Ovary (tissue), 9 donors: ENCODE data around the gene AUTS2. TPM values are rescaled to one million over a fixed set of nuclear protein-coding genes. Genes with fewer than 3 reads are reported as not detected.

Experiments used
- DNase-seq, 5 donors: peaks; one replicate each; pipeline ENCODE4 v3.0.0-alpha.2; 2019 to 2020
- H3K27ac ChIP-seq, 2 donors: fragments of 200-600 bp; one replicate each; pipeline versions ENCODE4 v1.5.1 to v1.8.0; 2019 to 2022
- H3K27me3 ChIP-seq: fragments of 200-600 bp; one replicate; pipeline ENCODE4 v1.8.0; 2022
- H3K36me3 ChIP-seq: fragments of 200-600 bp; sonication (generic); one replicate; pipeline ENCODE4 v1.5.1; 2019
- H3K4me1 ChIP-seq: one replicate; pipeline ENCODE4 v1.8.1; 2013; ENCODE audit warnings: mild to moderate bottlenecking, moderate library complexity; ENCODE audit not compliant: insufficient read depth
- H3K4me3 ChIP-seq: fragments of 200-600 bp; sonication (generic); one replicate; pipeline ENCODE4 v1.5.1; 2017
- H3K9me3 ChIP-seq, 2 donors: fragments of 200-600 bp in 1 of 2; sonication (generic) in 1 of 2; one replicate each; pipeline versions ENCODE4 v1.5.1 to v1.8.1; 2013 to 2019; ENCODE audit warnings: mild to moderate bottlenecking in 1 of 2, moderate library complexity in 1 of 2
- CTCF ChIP-seq, 3 donors: fragments of 450-650 bp in 2 of 3; fragments of 200-600 bp in 1 of 3; IDR thresholded peaks; one replicate each; pipeline versions ENCODE4 v1.5.1 to v1.8.0; 2016 to 2022; ENCODE audit warnings: antibody characterized with exemption in 3 of 3, mild to moderate bottlenecking in 1 of 3
- EP300 ChIP-seq: sonication (generic); formaldehyde crosslinking; IDR thresholded peaks from one replicate; pipeline ENCODE4 v1.6.1; 2017; ENCODE audit warnings: antibody characterized with exemption
- POLR2A ChIP-seq: fragments of 450-650 bp; IDR thresholded peaks from one replicate; pipeline ENCODE4 v1.6.1; 2017; ENCODE audit warnings: antibody characterized with exemption, mild to moderate bottlenecking, moderate library complexity
- WGBS, 3 donors: extraction: QIAGEN DNeasy Blood & Tissue Kit in 1 of 3; methylation state at CpG; one replicate each; pipeline versions ENCODE4 v1.1.5 to v1.1.7; 2013 to 2017; 5-methylcytosine and 5-hydroxymethylcytosine counted together
- intact Hi-C, 4 donors: fragments of 100-400 bp; cut with DNase I; formaldehyde crosslinking; loops; one replicate each; pipeline versions ENCODE4 v1.11.0 to v1.15.1; 2022 to 2023
- polyA plus RNA-seq, 2 donors: library from polyadenylated mRNA; stranded (reverse); fragments of 200-250 nt in 1 of 2; fragments of 350-450 nt in 1 of 2; fragmentation: Illumina TruSeq in 1 of 2; extraction: RNeasy Lipid Tissue Mini Kit (QIAGEN cat#74804) in 1 of 2; gene quantifications; one replicate each; pipeline ENCODE4 v1.2.3, GENCODE V29; 2013 to 2014
- total RNA-seq, 7 donors: library from RNA; depleted of rRNA in 2 of 7; stranded (reverse); fragments of >200 nt in 2 of 7; fragmentation: NEBNext Ultra II Directional in 3 of 7; extraction: Animal tissue kit (Norgen Biotek cat#: 25700) in 3 of 7; gene quantifications; one replicate each; pipeline versions ENCODE4 v1.1.0 to v1.2.4, GENCODE V29; 2016 to 2023
- donor health status: DM: no; HTN: no; CAD: no; lungs with moderate emphysema.
- donor health status: DM: no; HTN: no; CAD: no.
- donor health status: Bipolar disorder and iron deficiency.
- donor health status: DM: yes; HTN: yes; CAD: no.
- donor health status: DM: no; HTN: no; CAD: no.
- donor health status: DM: yes; HTN: yes; CAD: no.

The AUTS2 gene
- total and polyA plus RNA-seq, 9 donors: 18.3 to 60.9 (median 44.9) TPM

- no peak for TF ChIP-seq CTCF (IDR thresholded peaks at IDR 0.05)
- TF ChIP-seq POLR2A: no peak
- H3K36me3 ChIP-seq: no peaks in the 10 kb centered on the region
- peak in 4 of 5 donors; percentile 21 to 56 (median 34) for DNase-seq
- WGBS, 3 donors: 20 to 26% (median 22%) methylated on average over 7 of the region's 7 CpGs
- H3K27ac ChIP-seq: no peak overlapping the region
- H3K4me1 ChIP-seq: no peaks in the 10 kb centered on the region
- H3K9me3 ChIP-seq: no peaks in the 10 kb centered on the region
- intact Hi-C loops: no loop called here
- no peaks in the 10 kb centered on the region for H3K27me3 ChIP-seq
- H3K4me3 ChIP-seq: no peak overlapping the region
Observed at GRCh38 chr7:69564454-69565417, 33.5 kb upstream of the AUTS2 start.

GRCh38 chr7:69567800-69568199 lies 30.5 kb upstream of the AUTS2 start:
- H3K4me1 ChIP-seq: no peaks in the 10 kb centered on the region
- no peak for TF ChIP-seq EP300
- TF ChIP-seq CTCF (IDR thresholded peaks at IDR 0.05): no peak
- no peak for TF ChIP-seq POLR2A
- no peaks in the 10 kb centered on the region for H3K36me3 ChIP-seq
- no peaks in the 10 kb centered on the region for H3K9me3 ChIP-seq
- intact Hi-C loops: no loop called here
- no peak overlapping the region for H3K27ac ChIP-seq
- 75 to 86% (median 82%) methylated on average over 2 of the region's 2 CpGs for WGBS, 3 donors
- H3K27me3 ChIP-seq: no peaks in the 10 kb centered on the region
- H3K4me3 ChIP-seq: no peak overlapping the region
- DNase-seq: no peak

- Histone ChIP-seq H3K27ac (no peak overlapping the region), H3K9me3 (no peaks in the 10 kb centered on the region), H3K36me3 (no peaks in the 10 kb centered on the region), H3K4me1 (no peaks in the 10 kb centered on the region), H3K4me3 (no peak overlapping the region), H3K27me3 (no peaks in the 10 kb centered on the region)
- WGBS, 3 donors: 87 to 93% (median 88%) methylated on average over 6 of the region's 6 CpGs
- intact Hi-C loops: no loop called here
- DNase-seq: no peak
- no peak for TF ChIP-seq POLR2A
- TF ChIP-seq EP300: no peak
- TF ChIP-seq CTCF (IDR thresholded peaks at IDR 0.05): no peak
Observed at GRCh38 chr7:69568266-69568665, 30.0 kb upstream of the AUTS2 start.

GRCh38 chr7:69575651-69576050 lies 22.6 kb upstream of the AUTS2 start:
- Histone ChIP-seq H3K36me3 (no peaks in the 10 kb centered on the region), H3K4me1 (no peaks in the 10 kb centered on the region), H3K9me3 (no peaks in the 10 kb centered on the region), H3K27me3 (no peaks in the 10 kb centered on the region), H3K27ac (no peak overlapping the region), H3K4me3 (no peak overlapping the region)
- WGBS, 3 donors: 79 to 82% (median 81%) methylated on average over 4 of the region's 4 CpGs
- intact Hi-C loops: no loop called here
- DNase-seq: no peak
- no peak for TF ChIP-seq POLR2A
- no peak for TF ChIP-seq CTCF (IDR thresholded peaks at IDR 0.05)
- TF ChIP-seq EP300: no peak
